ENCODE results near the gene ADAMTS13. TPM values are rescaled to one million over a fixed set of nuclear protein-coding genes. Genes with fewer than 3 reads are reported as not detected.
"Not testable (repeated sequence)": the region's sequence is repeated elsewhere in the genome, so short reads cannot be mapped to it uniquely, and the experiment has no call there.

The ADAMTS13 gene
- total RNA-seq: 1 to 10 TPM; 1.0 to 2.2 (median 1.4) TPM

GRCh38 chr9:133421615-133422542, at the start of gene ADAMTS13:
Gene ADAMTS13, plus strand, starts transcription at chr9:133422367. Its CDS starts 77 bp downstream, at chr9:133422444.
- H3K9me3 ChIP-seq: no peaks in the 10 kb centered on the region
- in situ Hi-C loops (cut with MboI; ENCODE audit: low sequenced_read_pairs in 4 of 4) (no loop called here), intact Hi-C loops (cut with DNase I; ENCODE audit: low total_unique reads) (no loop called here)
- DNase-seq (no peak), ATAC-seq (no peak)
- H3K4me3 ChIP-seq: no peak within 1 kb of the TSS
- H3K36me3 ChIP-seq: no peaks in the 10 kb centered on the region
- TF ChIP-seq CTCF (IDR thresholded peaks at IDR 0.05 in 4 of 5, conservative IDR thresholded peaks at IDR 0.05 in 1 of 5): no peak
- H3K27me3 ChIP-seq: peaks cover 0 to under 1% (median 0%) of the 10 kb centered on the region in 3 donors
- peaks cover 18 to 29% of the 10 kb centered on the region in 2 donors for H3K4me1 ChIP-seq
- H3K27ac ChIP-seq: peak within 1 kb of the TSS in 1 of 4 donors; percentile 77

- DNase-seq (no peak), ATAC-seq (no peak)
- in situ Hi-C loops (cut with MboI; ENCODE audit: low sequenced_read_pairs in 4 of 4) (no loop called here), intact Hi-C loops (cut with DNase I; ENCODE audit: low total_unique reads) (loop anchor here (5.0 to 10.0 kb wide), 2 partner anchors 43 to 650 kb away; partner anchors contain the start of genes BRD3OS and REXO4)
- no peaks in the 10 kb centered on the region for H3K27me3 ChIP-seq
- peak overlapping the region; percentile 77 to 97 (median 90) for H3K27ac ChIP-seq
- TF ChIP-seq POLR2A (IDR thresholded peaks at IDR 0.05): no peak
- TF ChIP-seq CTCF (IDR thresholded peaks at IDR 0.05 in 4 of 5, conservative IDR thresholded peaks at IDR 0.05 in 1 of 5): no peak
- H3K4me3 ChIP-seq: peak overlapping the region; percentile 58 to 96 (median 83)
- no peaks in the 10 kb centered on the region for H3K9me3 ChIP-seq
- no peaks in the 10 kb centered on the region for H3K36me3 ChIP-seq
- H3K4me1 ChIP-seq: peaks cover 42 to 56% of the 10 kb centered on the region in 2 donors
Observed at GRCh38 chr9:133374612-133375115, 47.5 kb upstream of the ADAMTS13 start.

- TF ChIP-seq CTCF (IDR thresholded peaks at IDR 0.05 in 4 of 5, conservative IDR thresholded peaks at IDR 0.05 in 1 of 5) (no peak), POLR2A (IDR thresholded peaks at IDR 0.05) (no peak)
- DNase-seq (no peak), ATAC-seq (peak; percentile 23 to 24)
- no peaks in the 10 kb centered on the region for H3K27me3 ChIP-seq
- peak overlapping the region; percentile 77 to 97 (median 90) for H3K27ac ChIP-seq
- H3K36me3 ChIP-seq: no peaks in the 10 kb centered on the region
- no peaks in the 10 kb centered on the region for H3K9me3 ChIP-seq
- in situ Hi-C loops (cut with MboI; ENCODE audit: low sequenced_read_pairs in 4 of 4): no loop called here
- H3K4me1 ChIP-seq: peaks cover 37 to 51% of the 10 kb centered on the region in 2 donors
- H3K4me3 ChIP-seq: peak overlapping the region; percentile 58 to 96 (median 83)
- intact Hi-C loops (cut with DNase I; ENCODE audit: low total_unique reads): loop anchor here (5.0 to 10.0 kb wide), 2 partner anchors 42 to 650 kb away; partner anchors contain the start of genes BRD3OS and REXO4
Observed at GRCh38 chr9:133375116-133375723, 46.9 kb upstream of the ADAMTS13 start.

- Histone ChIP-seq H3K4me3 (peak within 1 kb of the TSS; percentile 77 to 96 (median 88)), H3K36me3 (no peaks in the 10 kb centered on the region), H3K4me1 (peaks cover 35 to 43% of the 10 kb centered on the region in 2 donors), H3K27me3 (no peaks in the 10 kb centered on the region), H3K9me3 (no peaks in the 10 kb centered on the region), H3K27ac (peak within 1 kb of the TSS; percentile 77 to 97 (median 90))
- in situ Hi-C loops (cut with MboI; ENCODE audit: low sequenced_read_pairs in 4 of 4) (no loop called here), intact Hi-C loops (cut with DNase I; ENCODE audit: low total_unique reads) (loop anchor here (1.0 to 10.0 kb wide), 4 partner anchors 19 to 649 kb away; partner anchors contain the start of genes BRD3OS, REXO4, SURF1 and SURF2)
- TF ChIP-seq POLR2A (IDR thresholded peaks at IDR 0.05): peak; percentile 95 to 97
- peak in 2 of 5 experiments; percentile 50 to 55 for TF ChIP-seq CTCF (IDR thresholded peaks at IDR 0.05 in 4 of 5, conservative IDR thresholded peaks at IDR 0.05 in 1 of 5)
- peak; percentile 89 to 91 for ATAC-seq
- peak; percentile 90 to 95 for DNase-seq
Observed at GRCh38 chr9:133375724-133376654, 46.2 kb upstream of the ADAMTS13 start, which contains the start of the genes STKLD1 and SURF4. Gene STKLD1, plus strand, starts transcription at chr9:133376366. Its CDS starts 108 bp downstream, at chr9:133376474. Gene SURF4, minus strand, starts transcription at chr9:133376060. Its CDS starts 91 bp downstream, at chr9:133375969.

GRCh38 chr9:133377280-133377679, 44.9 kb upstream of the ADAMTS13 start:
- H3K4me1 ChIP-seq: peaks cover 22 to 30% of the 10 kb centered on the region in 2 donors
- in situ Hi-C loops (cut with MboI; ENCODE audit: low sequenced_read_pairs in 4 of 4); ATAC-seq; H3K9me3 ChIP-seq; H3K27ac ChIP-seq; H3K4me3 ChIP-seq; H3K36me3 ChIP-seq; DNase-seq; H3K27me3 ChIP-seq: not testable (repeated sequence)
- intact Hi-C loops (cut with DNase I; ENCODE audit: low total_unique reads): loop anchor here (1.0 to 10.0 kb wide), 4 partner anchors 20 to 648 kb away; partner anchors contain the start of genes BRD3OS, REXO4, SURF1 and SURF2
